SK-N-SH (cell line): ENCODE data around the gene FCMR. TPM values are rescaled to one million over a fixed set of nuclear protein-coding genes. Genes with fewer than 3 reads are reported as not detected.

ENCODE experiments used
- CTCF ChIA-PET: fragments of 300-600, 350-600 bp; formaldehyde crosslinking; extraction: SDS; loops from one replicate; lab custom pipeline; 2021; lab: Yijun Ruan, JAX
- POLR2A ChIA-PET: fragments of 350-600 bp; sonication (Branson Sonifier 250); formaldehyde crosslinking; extraction: SDS; loops from one replicate; lab custom pipeline; 2020; ENCODE audit warnings: antibody characterized with exemption, inconsistent platforms; lab: Yijun Ruan, JAX
- DNase-seq: peaks from one replicate; pipeline ENCODE4 v3.0.0; 2012
- H2AFZ ChIP-seq: fragments of 200-600 bp; sonication (generic); 2 replicates; pipeline ENCODE4 v1.8.1; 2016; ENCODE audit warnings: antibody characterized with exemption, mild to moderate bottlenecking, low read depth
- H3F3A ChIP-seq: fragments of 200-600 bp; sonication (generic); replicated peaks from 2 replicates; pipeline ENCODE3; 2016; ENCODE audit warnings: antibody characterized with exemption, mild to moderate bottlenecking; ENCODE audit not compliant: insufficient read depth
- H3K27ac ChIP-seq, 2 experiments: fragments of 200-500 bp in 1 of 2; fragments of 200-600 bp in 1 of 2; sonication (Bioruptor generic) in 1 of 2; sonication (generic), shearing (Covaris generic) in 1 of 2; 2 replicates each; pipeline versions ENCODE4 v1.5.1 to v1.6.1; 2014 to 2016; ENCODE audit warnings: low read depth in 2 of 2, inconsistent platforms in 1 of 2, low read length in 1 of 2, mild to moderate bottlenecking in 1 of 2, mixed read lengths in 1 of 2
- H3K27me3 ChIP-seq: fragments of 200-600 bp; sonication (generic), shearing (Covaris generic); 2 replicates; pipeline ENCODE4 v1.6.1; 2016; ENCODE audit warnings: mixed run types; ENCODE audit not compliant: insufficient read depth
- H3K36me3 ChIP-seq, 2 experiments: fragments of 200-500 bp in 1 of 2; fragments of 200-600 bp in 1 of 2; sonication (Bioruptor generic) in 1 of 2; sonication (generic) in 1 of 2; replicated peaks in 1 of 2; 2 replicates each; pipeline versions ENCODE3 to v1.5.1; 2014 to 2016; ENCODE audit warnings: low read length in 1 of 2, mild to moderate bottlenecking in 1 of 2; ENCODE audit not compliant: insufficient read depth in 2 of 2, control insufficient read depth in 1 of 2
- H3K4me1 ChIP-seq, 2 experiments: fragments of 200-500 bp in 1 of 2; fragments of 200-600 bp in 1 of 2; sonication (Bioruptor generic) in 1 of 2; sonication (generic), shearing (Covaris generic) in 1 of 2; 2 replicates each; pipeline versions ENCODE4 v1.5.1 to v1.6.1; 2014 to 2016; ENCODE audit warnings: low read depth in 1 of 2, low read length in 1 of 2, mixed run types in 1 of 2; ENCODE audit not compliant: insufficient read depth in 2 of 2, control insufficient read depth in 1 of 2
- H3K4me2 ChIP-seq: fragments of 200-600 bp; sonication (generic), shearing (Covaris generic); 2 replicates; pipeline ENCODE4 v1.6.1; 2017; ENCODE audit warnings: mixed run types
- H3K4me3 ChIP-seq, 2 experiments: fragments of 200-500 bp in 1 of 2; fragments of 200-600 bp in 1 of 2; sonication (Bioruptor generic) in 1 of 2; sonication (generic), shearing (Covaris generic) in 1 of 2; 2 replicates each; pipeline versions ENCODE4 v1.5.1 to v1.8.1; 2014 to 2016; ENCODE audit warnings: low read depth in 2 of 2, inconsistent platforms in 1 of 2, low read length in 1 of 2, mild to moderate bottlenecking in 1 of 2, mixed read lengths in 1 of 2, moderate library complexity in 1 of 2
- H3K79me2 ChIP-seq: fragments of 200-600 bp; sonication (generic); 2 replicates; pipeline ENCODE4 v1.8.1; 2017; ENCODE audit warnings: mild to moderate bottlenecking; ENCODE audit not compliant: insufficient read depth
- H3K9ac ChIP-seq: fragments of 200-600 bp; sonication (generic); 2 replicates; pipeline ENCODE4 v1.6.1; 2017; ENCODE audit warnings: mixed run types
- H3K9me2 ChIP-seq: fragments of 200-600 bp; sonication (generic); 2 replicates; pipeline ENCODE4 v1.6.1; 2017; ENCODE audit warnings: mixed run types
- H3K9me3 ChIP-seq: fragments of 200-600 bp; sonication (generic); 2 replicates; pipeline ENCODE4 v1.6.1; 2017; ENCODE audit warnings: mixed run types, mild to moderate bottlenecking, moderate library complexity
- H4K20me1 ChIP-seq: fragments of 200-600 bp; sonication (generic); 2 replicates; pipeline ENCODE4 v1.6.1; 2017; ENCODE audit warnings: mild to moderate bottlenecking, mixed run types; ENCODE audit not compliant: insufficient read depth
- CHD2 ChIP-seq: fragments of 150-350 bp; IDR thresholded peaks from 2 replicates; pipeline ENCODE4 v1.6.1; 2018; ENCODE audit warnings: low read length; ENCODE audit not compliant: partially characterized antibody
- ELF1 ChIP-seq: IDR thresholded peaks from 2 replicates; pipeline ENCODE4 v1.4.0; 2012
- EP300 ChIP-seq, 2 experiments: IDR thresholded peaks; 2 replicates each; pipeline versions ENCODE4 v1.4.0 to v1.6.1; 2012; ENCODE audit warnings: borderline replicate concordance in 1 of 2, low read depth in 1 of 2, low read length in 1 of 2
- EZH2phosphoT487 ChIP-seq: fragments of 200-600 bp; sonication (generic); IDR thresholded peaks from 2 replicates; pipeline ENCODE4 v1.6.1; 2017; ENCODE audit warnings: low read depth, mixed run types, mild to moderate bottlenecking, antibody characterized with exemption, moderate library complexity, borderline replicate concordance
- FOSL2 ChIP-seq: IDR thresholded peaks from 2 replicates; pipeline ENCODE4 v1.4.0; 2012; ENCODE audit warnings: low read depth, mild to moderate bottlenecking, moderate library complexity, borderline replicate concordance
- FOXJ3 ChIP-seq: sonication (generic); formaldehyde crosslinking; IDR thresholded peaks from 2 replicates; pipeline ENCODE4 v1.5.1; 2020; ENCODE audit warnings: mild to moderate bottlenecking, missing genetic modification reagents
- FOXM1 ChIP-seq: IDR thresholded peaks from 2 replicates; pipeline ENCODE4 v1.4.0; 2012; ENCODE audit warnings: low read depth, mild to moderate bottlenecking
- GATA2 ChIP-seq: sonication (generic); formaldehyde crosslinking; IDR thresholded peaks from 2 replicates; pipeline ENCODE4 v1.5.0; 2020; ENCODE audit warnings: mild to moderate bottlenecking, missing genetic modification reagents
- JUND ChIP-seq: IDR thresholded peaks from 2 replicates; pipeline ENCODE4 v1.4.0; 2012
- MEF2A ChIP-seq: IDR thresholded peaks from 2 replicates; pipeline ENCODE4 v1.4.0; 2012; ENCODE audit warnings: low read depth, borderline replicate concordance
- NFIC ChIP-seq: IDR thresholded peaks from 2 replicates; pipeline ENCODE4 v1.4.0; 2012; ENCODE audit warnings: borderline replicate concordance
- NRF1 ChIP-seq: IDR thresholded peaks from 2 replicates; pipeline ENCODE4 v1.6.1; 2012; ENCODE audit warnings: low read depth, mild to moderate bottlenecking, low read length
- RCOR1 ChIP-seq: fragments of 150-350 bp; IDR thresholded peaks from 2 replicates; pipeline ENCODE4 v1.6.1; 2017; ENCODE audit warnings: antibody characterized with exemption, low read length
- TAF1 ChIP-seq: IDR thresholded peaks from 2 replicates; pipeline ENCODE4 v1.6.1; 2012; ENCODE audit warnings: low read depth, mild to moderate bottlenecking, low read length, moderate library complexity, borderline replicate concordance
- TCF12 ChIP-seq: IDR thresholded peaks from 2 replicates; pipeline ENCODE4 v1.4.0; 2012
- WGBS: methylation state at CpG from one replicate; pipeline ENCODE4 v1.1.6; 2017; ENCODE audit warnings: low lambda C conversion rate; 5-methylcytosine and 5-hydroxymethylcytosine counted together
- polyA plus RNA-seq, 3 experiments: library from polyadenylated mRNA; depleted of rRNA; stranded (reverse); fragments of >200 nt; gene quantifications; 2 replicates each; pipeline ENCODE4 v1.2.3, GENCODE V29; 2012
- TF ChIP-seq, protein P1 (sequence below): fragments of 150-350 bp; IDR thresholded peaks from 2 replicates; pipeline ENCODE4 v1.6.1; 2017; ENCODE audit warnings: antibody characterized with exemption, low read length, low read depth, borderline replicate concordance
- TF ChIP-seq, protein P2 (sequence below): fragments of 150-350 bp; IDR thresholded peaks from 2 replicates; pipeline ENCODE4 v1.6.1; 2016; ENCODE audit warnings: mild to moderate bottlenecking, low read depth, low read length
- TF ChIP-seq, protein P3 (sequence below): IDR thresholded peaks from 2 replicates; pipeline ENCODE4 v1.4.0; 2012; ENCODE audit warnings: low read depth
- TF ChIP-seq, protein P4 (sequence below): IDR thresholded peaks from 2 replicates; pipeline ENCODE4; 2012

The FCMR gene
- polyA plus RNA-seq, 1 of the 3 experiments (the other 2 are of a cell fraction): 0.15 TPM

DNA sequence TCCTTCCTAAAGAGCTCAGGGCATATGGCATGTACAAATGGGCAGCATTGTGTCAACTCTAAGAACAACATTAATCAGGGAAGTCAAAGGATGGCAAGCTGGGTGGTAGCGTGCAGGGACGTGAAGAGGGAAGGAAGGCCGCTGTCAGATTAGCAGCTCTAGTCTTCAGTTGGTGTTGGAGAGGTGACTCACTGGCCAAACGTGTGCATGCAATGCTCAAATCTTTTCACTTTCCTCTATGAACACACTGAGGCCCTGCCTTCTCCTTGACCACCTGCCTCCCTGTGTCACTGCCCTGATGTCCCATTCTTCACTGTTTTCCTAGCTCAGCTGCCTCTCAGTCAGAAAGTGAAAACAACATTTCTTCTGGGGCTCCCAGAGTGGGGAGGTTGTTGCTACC, 30.4 kb upstream of the FCMR start:
- Histone ChIP-seq H3K9me3 (no peaks in the 10 kb centered on the region), H3K9ac (no peak overlapping the region), H4K20me1 (no peaks in the 10 kb centered on the region), H3K79me2 (no peaks in the 10 kb centered on the region), H3K27ac (no peak overlapping the region), H3K36me3 (no peaks in the 10 kb centered on the region), H3K27me3 (peaks cover 13% of the 10 kb centered on the region; the same call in 1 of the 2 replicates), H3F3A (no peaks in the 10 kb centered on the region), H3K4me3 (no peak overlapping the region), H3K4me1 (no peaks in the 10 kb centered on the region), H3K4me2 (no peak overlapping the region), H2AFZ (no peak overlapping the region), H3K9me2 (no peaks in the 10 kb centered on the region)
- CTCF ChIA-PET: interaction anchor here (0.9 to 1.6 kb wide), 5 partner anchors 19 to 218 kb away, joined by 3 to 5 read pairs (median 4); no protein-coding TSS in a partner anchor
- POLR2A ChIA-PET: no interaction called here
- no peak for DNase-seq
- 43% methylated on average over 4 of the region's 4 CpGs for WGBS
- TF ChIP-seq JUND: no peak
- TF ChIP-seq NFIC: no peak
- TF ChIP-seq, protein P1, sequence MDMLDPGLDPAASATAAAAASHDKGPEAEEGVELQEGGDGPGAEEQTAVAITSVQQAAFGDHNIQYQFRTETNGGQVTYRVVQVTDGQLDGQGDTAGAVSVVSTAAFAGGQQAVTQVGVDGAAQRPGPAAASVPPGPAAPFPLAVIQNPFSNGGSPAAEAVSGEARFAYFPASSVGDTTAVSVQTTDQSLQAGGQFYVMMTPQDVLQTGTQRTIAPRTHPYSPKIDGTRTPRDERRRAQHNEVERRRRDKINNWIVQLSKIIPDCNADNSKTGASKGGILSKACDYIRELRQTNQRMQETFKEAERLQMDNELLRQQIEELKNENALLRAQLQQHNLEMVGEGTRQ: no peak
- no peak for TF ChIP-seq GATA2 (CRISPR knock-in tag)
- TF ChIP-seq NRF1: no peak
- no peak for TF ChIP-seq RCOR1
- TF ChIP-seq, protein P2, sequence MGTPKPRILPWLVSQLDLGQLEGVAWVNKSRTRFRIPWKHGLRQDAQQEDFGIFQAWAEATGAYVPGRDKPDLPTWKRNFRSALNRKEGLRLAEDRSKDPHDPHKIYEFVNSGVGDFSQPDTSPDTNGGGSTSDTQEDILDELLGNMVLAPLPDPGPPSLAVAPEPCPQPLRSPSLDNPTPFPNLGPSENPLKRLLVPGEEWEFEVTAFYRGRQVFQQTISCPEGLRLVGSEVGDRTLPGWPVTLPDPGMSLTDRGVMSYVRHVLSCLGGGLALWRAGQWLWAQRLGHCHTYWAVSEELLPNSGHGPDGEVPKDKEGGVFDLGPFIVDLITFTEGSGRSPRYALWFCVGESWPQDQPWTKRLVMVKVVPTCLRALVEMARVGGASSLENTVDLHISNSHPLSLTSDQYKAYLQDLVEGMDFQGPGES: no peak
- TF ChIP-seq FOXM1: no peak
- TF ChIP-seq, protein P3, sequence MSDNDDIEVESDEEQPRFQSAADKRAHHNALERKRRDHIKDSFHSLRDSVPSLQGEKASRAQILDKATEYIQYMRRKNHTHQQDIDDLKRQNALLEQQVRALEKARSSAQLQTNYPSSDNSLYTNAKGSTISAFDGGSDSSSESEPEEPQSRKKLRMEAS: no peak
- TF ChIP-seq ELF1: no peak
- TF ChIP-seq FOXJ3 (CRISPR knock-in tag): no peak
- no peak for TF ChIP-seq MEF2A
- TF ChIP-seq TCF12: no peak
- no peak for TF ChIP-seq FOSL2
- TF ChIP-seq CHD2: no peak
- TF ChIP-seq EZH2phosphoT487: no peak
- TF ChIP-seq TAF1: no peak
- TF ChIP-seq EP300 (IDR thresholded peaks at IDR 0.05; ENCODE audit: borderline replicate concordance in 1 of 2, low read depth in 1 of 2, low read length in 1 of 2): no peak
- TF ChIP-seq, protein P4, sequence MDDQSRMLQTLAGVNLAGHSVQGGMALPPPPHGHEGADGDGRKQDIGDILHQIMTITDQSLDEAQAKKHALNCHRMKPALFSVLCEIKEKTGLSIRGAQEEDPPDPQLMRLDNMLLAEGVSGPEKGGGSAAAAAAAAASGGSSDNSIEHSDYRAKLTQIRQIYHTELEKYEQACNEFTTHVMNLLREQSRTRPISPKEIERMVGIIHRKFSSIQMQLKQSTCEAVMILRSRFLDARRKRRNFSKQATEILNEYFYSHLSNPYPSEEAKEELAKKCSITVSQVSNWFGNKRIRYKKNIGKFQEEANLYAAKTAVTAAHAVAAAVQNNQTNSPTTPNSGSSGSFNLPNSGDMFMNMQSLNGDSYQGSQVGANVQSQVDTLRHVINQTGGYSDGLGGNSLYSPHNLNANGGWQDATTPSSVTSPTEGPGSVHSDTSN: no peak
